Activated T-cell treated with anti-CD3 and anti-CD28 coated beads, Interleukin-2, amount 50 U/mL, for 24 hours (primary cell): ENCODE data around the gene WSCD2.

Source experiments
- DNase-seq: peaks from one replicate; pipeline ENCODE4 v3.0.0-alpha.2; 2020
- H3K27ac Mint-ChIP-seq: 2 replicates; pipeline ENCODE4 v1.8.0; 2020; ENCODE audit warnings: mild to moderate bottlenecking, mixed read lengths
- H3K27me3 Mint-ChIP-seq: 2 replicates; pipeline ENCODE4 v1.8.0; 2020; ENCODE audit warnings: mixed read lengths
- H3K36me3 Mint-ChIP-seq: 2 replicates; pipeline ENCODE4 v1.8.0; 2020; ENCODE audit warnings: low read depth, mixed read lengths
- H3K4me1 Mint-ChIP-seq: 2 replicates; pipeline ENCODE4 v1.8.0; 2020; ENCODE audit warnings: low read depth, mixed read lengths
- H3K4me3 Mint-ChIP-seq: 2 replicates; pipeline ENCODE4 v1.8.0; 2020; ENCODE audit warnings: mild to moderate bottlenecking, moderate library complexity, mixed read lengths
- H3K9me3 Mint-ChIP-seq: 2 replicates; pipeline ENCODE4 v1.8.0; 2020; ENCODE audit warnings: mixed read lengths

WSCD2 gene

GRCh38 chr12:108116699-108117098 lies 12.4 kb upstream of the WSCD2 start:
- Mint-ChIP-seq H3K4me1 (no peaks in the 10 kb centered on the region), H3K4me3 (no peak overlapping the region), H3K36me3 (no peaks in the 10 kb centered on the region), H3K9me3 (no peaks in the 10 kb centered on the region), H3K27ac (no peak overlapping the region), H3K27me3 (peaks cover 43% of the 10 kb centered on the region)
- no peak for DNase-seq

GRCh38 chr12:108117163-108117849 lies 11.8 kb upstream of the WSCD2 start:
- Mint-ChIP-seq H3K27me3 (peaks cover 40% of the 10 kb centered on the region), H3K36me3 (no peaks in the 10 kb centered on the region), H3K27ac (no peak overlapping the region), H3K4me3 (no peak overlapping the region), H3K9me3 (no peaks in the 10 kb centered on the region), H3K4me1 (no peaks in the 10 kb centered on the region)
- no peak for DNase-seq

GRCh38 chr12:108117902-108118301 lies 11.2 kb upstream of the WSCD2 start:
- no peaks in the 10 kb centered on the region for H3K36me3 Mint-ChIP-seq
- H3K4me3 Mint-ChIP-seq: no peak overlapping the region
- peaks cover 38% of the 10 kb centered on the region for H3K27me3 Mint-ChIP-seq
- H3K9me3 Mint-ChIP-seq: no peaks in the 10 kb centered on the region
- H3K4me1 Mint-ChIP-seq: no peaks in the 10 kb centered on the region
- DNase-seq: no peak
- H3K27ac Mint-ChIP-seq: no peak overlapping the region

GRCh38 chr12:108119126-108119973 lies 9.7 kb upstream of the WSCD2 start:
- DNase-seq: no peak
- no peaks in the 10 kb centered on the region for H3K4me1 Mint-ChIP-seq
- H3K9me3 Mint-ChIP-seq: no peaks in the 10 kb centered on the region
- no peak overlapping the region for H3K27ac Mint-ChIP-seq
- no peak overlapping the region for H3K4me3 Mint-ChIP-seq
- H3K36me3 Mint-ChIP-seq: no peaks in the 10 kb centered on the region
- peaks cover 40% of the 10 kb centered on the region for H3K27me3 Mint-ChIP-seq

- Mint-ChIP-seq H3K27me3 (peaks cover 40% of the 10 kb centered on the region), H3K27ac (no peak overlapping the region), H3K4me1 (no peaks in the 10 kb centered on the region), H3K4me3 (no peak overlapping the region), H3K9me3 (no peaks in the 10 kb centered on the region), H3K36me3 (no peaks in the 10 kb centered on the region)
- DNase-seq: no peak
These were observed 8.9 kb upstream of the WSCD2 start for GRCh38 chr12:108119974-108120862.

- no peak for DNase-seq
- Mint-ChIP-seq H3K4me3 (no peak overlapping the region), H3K27me3 (peaks cover 42% of the 10 kb centered on the region), H3K36me3 (no peaks in the 10 kb centered on the region), H3K27ac (no peak overlapping the region), H3K9me3 (no peaks in the 10 kb centered on the region), H3K4me1 (no peaks in the 10 kb centered on the region)
These were observed 8.3 kb upstream of the WSCD2 start for GRCh38 chr12:108120863-108121165.

GRCh38 chr12:108121320-108121719 lies 7.8 kb upstream of the WSCD2 start:
- peaks cover 45% of the 10 kb centered on the region for H3K27me3 Mint-ChIP-seq
- DNase-seq: no peak
- no peak overlapping the region for H3K4me3 Mint-ChIP-seq
- no peaks in the 10 kb centered on the region for H3K9me3 Mint-ChIP-seq
- no peaks in the 10 kb centered on the region for H3K36me3 Mint-ChIP-seq
- no peaks in the 10 kb centered on the region for H3K4me1 Mint-ChIP-seq
- H3K27ac Mint-ChIP-seq: no peak overlapping the region

- Mint-ChIP-seq H3K9me3 (no peaks in the 10 kb centered on the region), H3K27ac (no peak overlapping the region), H3K27me3 (peaks cover 48% of the 10 kb centered on the region), H3K36me3 (no peaks in the 10 kb centered on the region), H3K4me1 (no peaks in the 10 kb centered on the region), H3K4me3 (no peak overlapping the region)
- DNase-seq: no peak
These were observed 7.2 kb upstream of the WSCD2 start for GRCh38 chr12:108121728-108122471.

- no peak overlapping the region for H3K27ac Mint-ChIP-seq
- peaks cover 51% of the 10 kb centered on the region for H3K27me3 Mint-ChIP-seq
- no peaks in the 10 kb centered on the region for H3K36me3 Mint-ChIP-seq
- H3K9me3 Mint-ChIP-seq: no peaks in the 10 kb centered on the region
- no peak for DNase-seq
- H3K4me1 Mint-ChIP-seq: no peaks in the 10 kb centered on the region
- H3K4me3 Mint-ChIP-seq: no peak overlapping the region
These were observed 6.4 kb upstream of the WSCD2 start for GRCh38 chr12:108122644-108123043.

- DNase-seq: no peak
- Mint-ChIP-seq H3K9me3 (no peaks in the 10 kb centered on the region), H3K4me1 (peaks cover under 1% of the 10 kb centered on the region), H3K36me3 (no peaks in the 10 kb centered on the region), H3K4me3 (no peak overlapping the region), H3K27me3 (peaks cover 54% of the 10 kb centered on the region), H3K27ac (no peak overlapping the region)
These were observed 5.7 kb upstream of the WSCD2 start for GRCh38 chr12:108123402-108123801.

GRCh38 chr12:108125073-108125472 lies 4.0 kb upstream of the WSCD2 start:
- Mint-ChIP-seq H3K27me3 (peaks cover 54% of the 10 kb centered on the region), H3K4me3 (no peak overlapping the region), H3K9me3 (no peaks in the 10 kb centered on the region), H3K27ac (no peak overlapping the region), H3K36me3 (no peaks in the 10 kb centered on the region), H3K4me1 (peaks cover 3% of the 10 kb centered on the region)
- DNase-seq: no peak

GRCh38 chr12:108126212-108126611 lies 2.9 kb upstream of the WSCD2 start:
- Mint-ChIP-seq H3K27me3 (peaks cover 53% of the 10 kb centered on the region), H3K4me3 (no peak overlapping the region), H3K9me3 (no peaks in the 10 kb centered on the region), H3K36me3 (no peaks in the 10 kb centered on the region), H3K4me1 (peaks cover 3% of the 10 kb centered on the region), H3K27ac (no peak overlapping the region)
- DNase-seq: no peak

GRCh38 chr12:108126990-108127501 lies 2.0 kb upstream of the WSCD2 start:
- DNase-seq: no peak
- no peak overlapping the region for H3K4me3 Mint-ChIP-seq
- peaks cover 60% of the 10 kb centered on the region for H3K27me3 Mint-ChIP-seq
- H3K4me1 Mint-ChIP-seq: peaks cover 3% of the 10 kb centered on the region
- no peaks in the 10 kb centered on the region for H3K36me3 Mint-ChIP-seq
- H3K27ac Mint-ChIP-seq: no peak overlapping the region
- no peaks in the 10 kb centered on the region for H3K9me3 Mint-ChIP-seq

GRCh38 chr12:108127654-108128053 lies 1.4 kb upstream of the WSCD2 start:
- Mint-ChIP-seq H3K36me3 (no peaks in the 10 kb centered on the region), H3K9me3 (no peaks in the 10 kb centered on the region), H3K4me3 (no peak overlapping the region), H3K27me3 (peaks cover 65% of the 10 kb centered on the region), H3K4me1 (peaks cover 3% of the 10 kb centered on the region), H3K27ac (no peak overlapping the region)
- no peak for DNase-seq
